Upper lobe of left lung (tissue), 4 donors: ENCODE measurements around the gene KIF25.

Experiments
- EP300 ChIP-seq, 4 donors: sonication (generic); formaldehyde crosslinking; IDR thresholded peaks; one replicate each; pipeline ENCODE4 v1.5.1; 2017; ENCODE audit warnings: antibody characterized with exemption in 4 of 4, control low read depth in 2 of 4
- TF ChIP-seq, protein P1 (sequence below), 6 experiments: fragments of 450-650 bp in 4 of 6; fragments of 200-600 bp in 2 of 6; sonication (generic) in 2 of 6; IDR thresholded peaks; one replicate each; pipeline ENCODE4 v1.5.1; 2016 to 2019; ENCODE audit warnings: antibody characterized with exemption in 6 of 6

GRCh38 chr6:168093634-168094033 lies 96.2 kb downstream of the KIF25 start:
- no peak for TF ChIP-seq EP300 (IDR thresholded peaks at IDR 0.05)
- TF ChIP-seq, protein P1, sequence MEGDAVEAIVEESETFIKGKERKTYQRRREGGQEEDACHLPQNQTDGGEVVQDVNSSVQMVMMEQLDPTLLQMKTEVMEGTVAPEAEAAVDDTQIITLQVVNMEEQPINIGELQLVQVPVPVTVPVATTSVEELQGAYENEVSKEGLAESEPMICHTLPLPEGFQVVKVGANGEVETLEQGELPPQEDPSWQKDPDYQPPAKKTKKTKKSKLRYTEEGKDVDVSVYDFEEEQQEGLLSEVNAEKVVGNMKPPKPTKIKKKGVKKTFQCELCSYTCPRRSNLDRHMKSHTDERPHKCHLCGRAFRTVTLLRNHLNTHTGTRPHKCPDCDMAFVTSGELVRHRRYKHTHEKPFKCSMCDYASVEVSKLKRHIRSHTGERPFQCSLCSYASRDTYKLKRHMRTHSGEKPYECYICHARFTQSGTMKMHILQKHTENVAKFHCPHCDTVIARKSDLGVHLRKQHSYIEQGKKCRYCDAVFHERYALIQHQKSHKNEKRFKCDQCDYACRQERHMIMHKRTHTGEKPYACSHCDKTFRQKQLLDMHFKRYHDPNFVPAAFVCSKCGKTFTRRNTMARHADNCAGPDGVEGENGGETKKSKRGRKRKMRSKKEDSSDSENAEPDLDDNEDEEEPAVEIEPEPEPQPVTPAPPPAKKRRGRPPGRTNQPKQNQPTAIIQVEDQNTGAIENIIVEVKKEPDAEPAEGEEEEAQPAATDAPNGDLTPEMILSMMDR (IDR thresholded peaks at IDR 0.05), result no peak
